Measurements from ENCODE around the gene TRIM36. TPM values are rescaled to one million over a fixed set of nuclear protein-coding genes. Genes with fewer than 3 reads are reported as not detected.
A peak's percentile ranks its signal among the peaks of the same experiment; 100 is the strongest.

Gene TRIM36
- polyA plus RNA-seq, 2 of the 4 experiments (the other 2 are of a cell fraction) = 0.28 to 1.2 TPM

GRCh38 chr5:115096034-115096769 is 73.5 kb downstream of the TRIM36 start:
- no peak overlapping the region for H3K4me3 ChIP-seq
- TF ChIP-seq BCL3 (IDR thresholded peaks at IDR 0.05) (no peak), HDAC2 (IDR thresholded peaks at IDR 0.05) (no peak), EHF (CRISPR knock-in tag; IDR thresholded peaks at IDR 0.05) (no peak), EHMT2 (IDR thresholded peaks at IDR 0.05; ENCODE audit: low read depth) (no peak), CBX8 (IDR thresholded peaks at IDR 0.05) (no peak), FOSL2 (IDR thresholded peaks at IDR 0.05) (no peak), FOSL2 (CRISPR knock-in tag; IDR thresholded peaks at IDR 0.05) (no peak), NFE2L2 (conservative IDR thresholded peaks at IDR 0.05; ENCODE audit: low read length) (no peak), RCOR1 (IDR thresholded peaks at IDR 0.05; ENCODE audit: low read depth, low read length) (no peak), ZFP36 (IDR thresholded peaks at IDR 0.05; ENCODE audit: borderline replicate concordance, partially characterized antibody) (no peak), GATA3 (IDR thresholded peaks at IDR 0.05; ENCODE audit: borderline replicate concordance) (no peak), SREBF2 (IDR thresholded peaks at IDR 0.05) (no peak), MYC (IDR thresholded peaks at IDR 0.05; ENCODE audit: borderline replicate concordance, low read length) (no peak), FOXS1 (CRISPR knock-in tag; IDR thresholded peaks at IDR 0.05) (no peak), JUN (IDR thresholded peaks at IDR 0.05) (no peak)
- ATAC-seq (0 out of 6 replicates have a peak, but pooled peaks of 1 of the 2 experiments have one; percentile 21), DNase-seq (ENCODE audit: low read depth in 1 of 2, low spot score in 1 of 2) (no peak), FAIRE-seq (no peak)
- H3K27ac ChIP-seq = no peak overlapping the region
- ChIA-PET POLR2A (no interaction called here), CTCF (interaction anchor here (0.5 to 1.3 kb wide), 3 partner anchors 148 to 495 kb away, joined by 3 to 6 read pairs (median 4); no protein-coding TSS in a partner anchor)
- peaks cover 8% of the 10 kb centered on the region; the same call in 1 of the 3 replicates for H3K4me1 ChIP-seq
- H3K4me2 ChIP-seq = no peak overlapping the region
- 47% methylated on average over 7 of the region's 7 CpGs for WGBS (ENCODE audit: missing lambda C conversion rate)
- H3K9me3 ChIP-seq = no peaks in the 10 kb centered on the region

- ATAC-seq (no peak), DNase-seq (ENCODE audit: low read depth in 1 of 2, low spot score in 1 of 2) (no peak), FAIRE-seq (no peak)
- Histone ChIP-seq H3K4me2 (no peak overlapping the region), H3K9me3 (no peaks in the 10 kb centered on the region), H3K4me3 (no peak overlapping the region), H3K27ac (no peak overlapping the region), H3K4me1 (no peaks in the 10 kb centered on the region)
- ChIA-PET POLR2A (no interaction called here), CTCF (interaction anchor here (2.7 kb wide), 1 partner anchor 10 kb away, joined by 12 read pairs; no protein-coding TSS in a partner anchor)
- WGBS (ENCODE audit: missing lambda C conversion rate) = 0% methylated on average over 3 of the region's 3 CpGs
- no peak for TF ChIP-seq EHF (CRISPR knock-in tag; IDR thresholded peaks at IDR 0.05)
- TF ChIP-seq EHMT2 (IDR thresholded peaks at IDR 0.05; ENCODE audit: low read depth) = no peak
- TF ChIP-seq FOSL2 (IDR thresholded peaks at IDR 0.05) = no peak
- TF ChIP-seq FOSL2 (CRISPR knock-in tag; IDR thresholded peaks at IDR 0.05) = no peak
- no peak for TF ChIP-seq JUNB (IDR thresholded peaks at IDR 0.05)
- TF ChIP-seq SMC3 (IDR thresholded peaks at IDR 0.05) = no peak
- TF ChIP-seq HOXB13 (CRISPR knock-in tag; IDR thresholded peaks at IDR 0.05; ENCODE audit: low read depth) = no peak
- TF ChIP-seq ESRRA (IDR thresholded peaks at IDR 0.05; ENCODE audit: borderline replicate concordance, low read length) = no peak
Measured at GRCh38 chr5:115087951-115088350, 81.8 kb downstream of the TRIM36 start.

GRCh38 chr5:115086473-115086872 is 83.2 kb downstream of the TRIM36 start:
- no peak for ATAC-seq
- 0% methylated on average over 1 of the region's 1 CpG for WGBS (ENCODE audit: missing lambda C conversion rate)
- DNase-seq (ENCODE audit: low read depth in 1 of 2, low spot score in 1 of 2) = no peak
- POLR2A ChIA-PET = no interaction called here
- TF ChIP-seq FOSB (CRISPR knock-in tag; IDR thresholded peaks at IDR 0.05) = no peak
- TF ChIP-seq MYC (IDR thresholded peaks at IDR 0.05; ENCODE audit: borderline replicate concordance, low read length) = no peak
- Histone ChIP-seq H3K4me3 (no peak overlapping the region), H3K4me2 (no peak overlapping the region), H3K27ac (no peak overlapping the region), H3K4me1 (no peaks in the 10 kb centered on the region), H3K9me3 (no peaks in the 10 kb centered on the region)
- FAIRE-seq = no peak
- CTCF ChIA-PET = no interaction called here

GRCh38 chr5:115084246-115084793 is 85.4 kb downstream of the TRIM36 start:
- H3K9me3 ChIP-seq = no peaks in the 10 kb centered on the region
- FAIRE-seq (no peak), ATAC-seq (no peak), DNase-seq (ENCODE audit: low read depth in 1 of 2, low spot score in 1 of 2) (no peak)
- CTCF ChIA-PET = interaction anchor here (1.9 kb wide), 1 partner anchor 14 kb away, joined by 13 read pairs; no protein-coding TSS in a partner anchor
- POLR2A ChIA-PET = no interaction called here
- no peak overlapping the region for H3K4me2 ChIP-seq
- TF ChIP-seq MAZ (IDR thresholded peaks at IDR 0.05; ENCODE audit: borderline replicate concordance, low read depth, low read length) (no peak), KDM5A (IDR thresholded peaks at IDR 0.05) (no peak), RAD21 (conservative IDR thresholded peaks at IDR 0.05 in 1 of 2, IDR thresholded peaks at IDR 0.05 in 1 of 2) (no peak), MYC (IDR thresholded peaks at IDR 0.05; ENCODE audit: borderline replicate concordance, low read length) (no peak), ATOH8 (CRISPR knock-in tag; IDR thresholded peaks at IDR 0.05; ENCODE audit: low read depth) (no peak), RFX5 (IDR thresholded peaks at IDR 0.05) (no peak)
- 18% methylated on average over 7 of the region's 7 CpGs for WGBS (ENCODE audit: missing lambda C conversion rate)
- no peak overlapping the region for H3K4me3 ChIP-seq
- H3K27ac ChIP-seq = no peak overlapping the region
- H3K4me1 ChIP-seq = no peaks in the 10 kb centered on the region
